OCI-LY7 (cell line): Measurements from ENCODE around the gene RGCC. TPM values are rescaled to one million over a fixed set of nuclear protein-coding genes. Genes with fewer than 3 reads are reported as not detected.

Experiments used
- BruUV-seq: library from RNA; stranded (reverse); fragments of 400-500 nt; replicated peaks from 2 replicates; lab custom pipeline; 2021; lab: Mats Ljungman, UMichigan
- CTCF ChIA-PET: fragments of 300-600 bp; sonication (Branson Sonifier 250); formaldehyde crosslinking; loops from one replicate; lab custom pipeline; 2022; ENCODE audit warnings: antibody characterized with exemption; ENCODE audit not compliant: unreplicated experiment; lab: Charles Lee
- POLR2A ChIA-PET: fragments of 300-600 bp; sonication (Branson Sonifier 250); formaldehyde crosslinking; loops from one replicate; lab custom pipeline; 2022; ENCODE audit warnings: antibody characterized with exemption; lab: Charles Lee
- DNase-seq: peaks from one replicate; pipeline ENCODE4 v3.0.0-alpha.2; 2015; ENCODE audit warnings: low spot score
- H2AFZ ChIP-seq: fragments of 200-600 bp; sonication (generic), shearing (Covaris generic); 2 replicates; pipeline ENCODE4 v1.6.1; 2014; ENCODE audit warnings: mild to moderate bottlenecking, antibody characterized with exemption, low read length, moderate library complexity
- H3K27ac ChIP-seq: fragments of 200-600 bp; sonication (generic); 2 replicates; pipeline ENCODE4 v1.5.1; 2014; ENCODE audit warnings: mixed run types, low read depth, mild to moderate bottlenecking, moderate library complexity, low read length, inconsistent platforms; ENCODE audit not compliant: poor library complexity, severe bottlenecking
- H3K36me3 ChIP-seq: fragments of 200-600 bp; sonication (generic); 2 replicates; pipeline ENCODE4 v1.6.1; 2014; ENCODE audit warnings: mild to moderate bottlenecking, antibody characterized with exemption, low read length, moderate library complexity, mixed read lengths; ENCODE audit not compliant: insufficient read depth
- H3K4me1 ChIP-seq: fragments of 200-600 bp; sonication (generic); 2 replicates; pipeline ENCODE4 v1.5.1; 2014; ENCODE audit warnings: mild to moderate bottlenecking, low read length; ENCODE audit not compliant: insufficient read depth, poor library complexity, severe bottlenecking
- H3K4me2 ChIP-seq: fragments of 200-600 bp; sonication (generic); 2 replicates; pipeline ENCODE4 v1.6.1; 2014; ENCODE audit warnings: mild to moderate bottlenecking, low read length
- H3K4me3 ChIP-seq: fragments of 200-600 bp; sonication (generic); 2 replicates; pipeline ENCODE4 v1.5.1; 2014; ENCODE audit warnings: mild to moderate bottlenecking, low read depth, low read length; ENCODE audit not compliant: poor library complexity, severe bottlenecking
- H3K79me2 ChIP-seq: fragments of 200-600 bp; sonication (generic); 2 replicates; pipeline ENCODE4 v1.6.1; 2016; ENCODE audit warnings: low read depth, mild to moderate bottlenecking, low read length, moderate library complexity, mixed read lengths; ENCODE audit not compliant: insufficient read depth
- H3K9me2 ChIP-seq: fragments of 200-600 bp; sonication (generic); 2 replicates; pipeline ENCODE4 v1.6.1; 2016; ENCODE audit warnings: mild to moderate bottlenecking, low read length, mixed read lengths; ENCODE audit not compliant: insufficient read depth
- H3K9me3 ChIP-seq: fragments of 200-600 bp; sonication (generic); 2 replicates; pipeline ENCODE4 v1.6.1; 2014; ENCODE audit warnings: mild to moderate bottlenecking, mixed run types, low read length, mixed read lengths
- H4K20me1 ChIP-seq: fragments of 200-600 bp; sonication (generic); 2 replicates; pipeline ENCODE4 v1.6.1; 2014; ENCODE audit warnings: mild to moderate bottlenecking, antibody characterized with exemption, low read length, moderate library complexity, mixed read lengths; ENCODE audit not compliant: insufficient read depth
- EZH2phosphoT487 ChIP-seq: fragments of 200-600 bp; sonication (generic); IDR thresholded peaks from 2 replicates; pipeline ENCODE4 v1.6.1; 2018; ENCODE audit warnings: low read depth, borderline replicate concordance, mild to moderate bottlenecking, mixed run types, antibody characterized with exemption, low read length, moderate library complexity, mixed read lengths
- intact Hi-C: fragments of 100-400 bp; cut with micrococcal nuclease; formaldehyde crosslinking; loops from one replicate; pipeline ENCODE4 v1.10.0; 2022; ENCODE audit not compliant: unreplicated experiment
- total RNA-seq, 2 experiments: library from RNA; depleted of rRNA in 1 of 2; stranded (reverse); fragments of >200 nt in 1 of 2; shearing (Covaris generic) in 1 of 2; gene quantifications; 2 replicates each; pipeline ENCODE4 v1.2.3, GENCODE V29; 2014 to 2022
- TF ChIP-seq, protein P1 (sequence below): fragments of 200-600 bp; sonication (generic); conservative IDR thresholded peaks from 2 replicates; pipeline ENCODE4 v1.5.1; 2014; ENCODE audit warnings: mild to moderate bottlenecking, antibody characterized with exemption, low read length, moderate library complexity, mixed read lengths

The RGCC gene
- total RNA-seq, 2 experiments from 2014 or later = 101 to 274 TPM

DNA sequence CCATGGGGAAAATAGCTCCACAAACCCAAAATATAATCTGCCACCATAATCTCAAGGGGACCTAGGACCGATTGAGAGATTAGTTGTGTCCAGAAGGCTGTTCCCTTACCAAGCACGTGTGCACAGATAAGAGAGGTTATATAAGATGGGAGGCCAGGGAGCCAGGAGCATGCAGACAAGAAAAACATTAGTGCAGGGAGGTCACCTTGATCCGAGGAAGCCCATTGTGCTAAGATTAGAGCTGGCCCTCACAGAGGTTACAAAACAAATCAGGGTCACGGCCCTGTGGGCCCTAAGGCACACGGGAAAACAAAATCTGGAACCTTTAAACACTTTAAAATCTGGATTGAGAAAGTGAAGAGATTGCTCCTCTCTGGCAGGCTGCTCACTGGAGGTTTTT, 37.7 kb downstream of the RGCC start:
- H3K36me3 ChIP-seq = no peaks in the 10 kb centered on the region
- H2AFZ ChIP-seq = peak overlapping the region; percentile 67
- H3K4me1 ChIP-seq = peaks cover 95% of the 10 kb centered on the region
- ChIA-PET POLR2A (interaction anchor here (0.9 to 2.1 kb wide), 6 partner anchors 9 to 120 kb away, joined by 3 to 7 read pairs (median 5); no protein-coding TSS in a partner anchor), CTCF (no interaction called here)
- no peaks in the 10 kb centered on the region for H3K9me2 ChIP-seq
- H4K20me1 ChIP-seq = no peaks in the 10 kb centered on the region
- DNase-seq = no peak
- intact Hi-C loops = no loop called here
- peak overlapping the region; percentile 10 for H3K27ac ChIP-seq
- H3K9me3 ChIP-seq = 0 out of 2 replicates have a peak, but pooled peaks cover 6% of the 10 kb centered on the region
- H3K79me2 ChIP-seq = no peaks in the 10 kb centered on the region
- no peak for TF ChIP-seq EZH2phosphoT487
- TF ChIP-seq, protein P1, sequence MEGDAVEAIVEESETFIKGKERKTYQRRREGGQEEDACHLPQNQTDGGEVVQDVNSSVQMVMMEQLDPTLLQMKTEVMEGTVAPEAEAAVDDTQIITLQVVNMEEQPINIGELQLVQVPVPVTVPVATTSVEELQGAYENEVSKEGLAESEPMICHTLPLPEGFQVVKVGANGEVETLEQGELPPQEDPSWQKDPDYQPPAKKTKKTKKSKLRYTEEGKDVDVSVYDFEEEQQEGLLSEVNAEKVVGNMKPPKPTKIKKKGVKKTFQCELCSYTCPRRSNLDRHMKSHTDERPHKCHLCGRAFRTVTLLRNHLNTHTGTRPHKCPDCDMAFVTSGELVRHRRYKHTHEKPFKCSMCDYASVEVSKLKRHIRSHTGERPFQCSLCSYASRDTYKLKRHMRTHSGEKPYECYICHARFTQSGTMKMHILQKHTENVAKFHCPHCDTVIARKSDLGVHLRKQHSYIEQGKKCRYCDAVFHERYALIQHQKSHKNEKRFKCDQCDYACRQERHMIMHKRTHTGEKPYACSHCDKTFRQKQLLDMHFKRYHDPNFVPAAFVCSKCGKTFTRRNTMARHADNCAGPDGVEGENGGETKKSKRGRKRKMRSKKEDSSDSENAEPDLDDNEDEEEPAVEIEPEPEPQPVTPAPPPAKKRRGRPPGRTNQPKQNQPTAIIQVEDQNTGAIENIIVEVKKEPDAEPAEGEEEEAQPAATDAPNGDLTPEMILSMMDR = no peak
- H3K4me2 ChIP-seq = peak overlapping the region; percentile 24
- BruUV-seq = no TSS peak
- no peak overlapping the region for H3K4me3 ChIP-seq

- DNase-seq = no peak
- Histone ChIP-seq H3K4me3 (no peak overlapping the region), H3K27ac (no peak overlapping the region), H3K4me1 (peaks cover 100% of the 10 kb centered on the region), H4K20me1 (no peaks in the 10 kb centered on the region), H3K79me2 (no peaks in the 10 kb centered on the region), H3K9me3 (0 out of 2 replicates have a peak, but pooled peaks cover under 1% of the 10 kb centered on the region), H3K9me2 (no peaks in the 10 kb centered on the region), H3K36me3 (no peaks in the 10 kb centered on the region), H3K4me2 (no peak overlapping the region), H2AFZ (peak overlapping the region; percentile 6; the same call in 1 of the 2 replicates)
- intact Hi-C loops = no loop called here
- ChIA-PET POLR2A (interaction anchor here (1.2 to 9.5 kb wide), 5 partner anchors 10 to 38 kb away, joined by 4 to 82 read pairs (median 6); partner anchors contain the start of gene RGCC), CTCF (interaction anchor here (1.2 kb wide), 1 partner anchor 37 kb away, joined by 4 read pairs; no protein-coding TSS in a partner anchor)
- no peak for TF ChIP-seq EZH2phosphoT487
- TF ChIP-seq, protein P1 = no peak
- no TSS peak for BruUV-seq
Measured at GRCh38 chr13:41496420-41497234, 39.3 kb downstream of the RGCC start.
